ENCODE results near the gene CAMSAP1.

DNA sequence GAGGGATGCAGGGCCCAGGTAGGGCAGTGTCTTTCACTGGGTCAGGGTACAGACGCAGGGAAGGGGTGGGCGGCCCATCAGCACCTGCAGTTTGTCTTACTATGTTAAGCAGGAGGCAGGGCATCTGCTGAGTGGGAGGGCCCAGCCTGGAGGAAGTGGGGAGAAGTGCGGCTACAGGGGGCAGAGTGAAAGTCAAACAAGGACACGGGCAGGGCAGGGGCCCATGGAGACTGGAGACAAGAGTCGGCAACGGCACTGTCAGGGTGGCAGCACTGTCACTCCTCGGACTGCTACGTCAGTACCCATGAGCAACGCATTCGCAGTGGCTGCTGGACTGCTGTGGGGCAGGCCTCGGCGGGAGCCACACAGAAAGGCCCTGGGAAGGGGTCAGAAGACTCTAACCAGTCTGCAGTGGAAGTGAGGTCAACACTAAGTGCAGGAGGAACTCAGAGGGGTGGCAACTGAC, 19.7 kb downstream of the CAMSAP1 start:
- no peak for TF ChIP-seq ZNF274 (IDR thresholded peaks at IDR 0.05; ENCODE audit: low read depth, low read length)
- TF ChIP-seq YY1 (IDR thresholded peaks at IDR 0.05; ENCODE audit: insufficient read depth, insufficient read length): no peak
- no peak for TF ChIP-seq SUZ12 (IDR thresholded peaks at IDR 0.05; ENCODE audit: extremely low read depth, insufficient read depth, insufficient read length)
